Spleen (tissue), 7 donors: ENCODE data around the gene HSPB3.
"Not testable (repeated sequence)": the region's sequence is repeated elsewhere in the genome, so short reads cannot be mapped to it uniquely, and the experiment has no call there.

ENCODE experiments used
- POLR2A ChIP-seq, 3 donors: fragments of 450-650 bp; IDR thresholded peaks; one replicate each; pipeline ENCODE4 v1.5.1; 2017; ENCODE audit warnings: antibody characterized with exemption in 3 of 3, mild to moderate bottlenecking in 1 of 3
- POLR2AphosphoS5 ChIP-seq, 3 donors: sonication (generic); formaldehyde crosslinking; IDR thresholded peaks; one replicate each; pipeline ENCODE4 v1.5.1; 2017; ENCODE audit warnings: antibody characterized with exemption in 3 of 3
- TF ChIP-seq, protein P1 (sequence below), 11 experiments: fragments of 200-600 bp in 7 of 11; fragments of 450-650 bp in 4 of 11; sonication (generic) in 4 of 11; IDR thresholded peaks in 8 of 11; conservative IDR thresholded peaks in 3 of 11; 1 replicate in 7 of 11; 2 replicates in 4 of 11; pipeline versions ENCODE4 v1.4.0 to v1.8.0; 2016 to 2021; ENCODE audit warnings: antibody characterized with exemption in 11 of 11, inconsistent platforms in 4 of 11, mild to moderate bottlenecking in 1 of 11
- donor health status: DM: no; HTN: no; CAD: no; lungs with moderate emphysema.
- donor health status: DM: no; HTN: no; CAD: no.
- donor health status: DM: no; HTN: no; CAD: no.

DNA sequence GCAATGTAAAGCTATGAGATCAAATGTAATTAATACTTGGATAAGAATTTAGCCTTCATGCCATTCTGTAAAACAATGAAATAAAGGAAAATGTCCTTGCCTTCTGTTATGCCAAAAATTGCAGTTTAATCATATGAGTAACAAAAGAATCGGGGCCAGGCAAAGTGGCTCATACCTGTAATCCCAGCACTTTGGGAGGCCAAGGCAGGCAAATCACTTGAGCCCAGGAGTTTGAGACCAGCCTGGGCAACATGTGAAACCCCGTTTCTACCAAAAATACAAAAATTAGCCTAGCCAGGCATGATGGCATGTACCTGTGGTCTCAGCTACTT is 34.1 kb downstream of the HSPB3 start:
- TF ChIP-seq, protein P1, sequence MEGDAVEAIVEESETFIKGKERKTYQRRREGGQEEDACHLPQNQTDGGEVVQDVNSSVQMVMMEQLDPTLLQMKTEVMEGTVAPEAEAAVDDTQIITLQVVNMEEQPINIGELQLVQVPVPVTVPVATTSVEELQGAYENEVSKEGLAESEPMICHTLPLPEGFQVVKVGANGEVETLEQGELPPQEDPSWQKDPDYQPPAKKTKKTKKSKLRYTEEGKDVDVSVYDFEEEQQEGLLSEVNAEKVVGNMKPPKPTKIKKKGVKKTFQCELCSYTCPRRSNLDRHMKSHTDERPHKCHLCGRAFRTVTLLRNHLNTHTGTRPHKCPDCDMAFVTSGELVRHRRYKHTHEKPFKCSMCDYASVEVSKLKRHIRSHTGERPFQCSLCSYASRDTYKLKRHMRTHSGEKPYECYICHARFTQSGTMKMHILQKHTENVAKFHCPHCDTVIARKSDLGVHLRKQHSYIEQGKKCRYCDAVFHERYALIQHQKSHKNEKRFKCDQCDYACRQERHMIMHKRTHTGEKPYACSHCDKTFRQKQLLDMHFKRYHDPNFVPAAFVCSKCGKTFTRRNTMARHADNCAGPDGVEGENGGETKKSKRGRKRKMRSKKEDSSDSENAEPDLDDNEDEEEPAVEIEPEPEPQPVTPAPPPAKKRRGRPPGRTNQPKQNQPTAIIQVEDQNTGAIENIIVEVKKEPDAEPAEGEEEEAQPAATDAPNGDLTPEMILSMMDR (IDR thresholded peaks at IDR 0.05 in 8 of 11, conservative IDR thresholded peaks at IDR 0.05 in 3 of 11), result peak in 4 of 11 experiments; percentile 1 to 17 (median 10)
- not testable (repeated sequence) for TF ChIP-seq POLR2A, POLR2AphosphoS5 (IDR thresholded peaks at IDR 0.05)
